ENCODE results near the gene PEX14. TPM values are rescaled to one million over a fixed set of nuclear protein-coding genes. Genes with fewer than 3 reads are reported as not detected.

The PEX14 gene
- total RNA-seq, 2 donors from 2014 or later, result 19.5 to 29.3 TPM

DNA sequence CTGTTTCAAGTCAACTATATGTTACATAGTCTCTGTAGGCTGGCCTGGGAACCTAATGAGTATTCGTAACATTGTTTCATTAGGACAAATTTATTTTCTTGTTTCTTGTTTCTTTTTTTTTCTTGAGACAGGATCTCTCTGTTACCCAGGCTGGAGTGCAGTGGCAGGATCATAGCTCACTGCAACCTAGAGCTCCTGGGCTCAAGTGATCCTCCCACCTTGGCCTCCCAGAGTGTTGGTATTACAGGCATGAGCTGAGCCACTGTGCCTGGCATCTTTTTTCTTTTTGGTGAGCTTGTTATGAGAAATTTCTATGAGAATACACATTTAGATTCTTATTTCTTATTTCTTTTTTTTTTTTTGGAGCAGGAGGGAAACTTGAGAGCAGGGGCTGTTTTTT, 37.7 kb upstream of the PEX14 start:
- TF ChIP-seq, protein P1, sequence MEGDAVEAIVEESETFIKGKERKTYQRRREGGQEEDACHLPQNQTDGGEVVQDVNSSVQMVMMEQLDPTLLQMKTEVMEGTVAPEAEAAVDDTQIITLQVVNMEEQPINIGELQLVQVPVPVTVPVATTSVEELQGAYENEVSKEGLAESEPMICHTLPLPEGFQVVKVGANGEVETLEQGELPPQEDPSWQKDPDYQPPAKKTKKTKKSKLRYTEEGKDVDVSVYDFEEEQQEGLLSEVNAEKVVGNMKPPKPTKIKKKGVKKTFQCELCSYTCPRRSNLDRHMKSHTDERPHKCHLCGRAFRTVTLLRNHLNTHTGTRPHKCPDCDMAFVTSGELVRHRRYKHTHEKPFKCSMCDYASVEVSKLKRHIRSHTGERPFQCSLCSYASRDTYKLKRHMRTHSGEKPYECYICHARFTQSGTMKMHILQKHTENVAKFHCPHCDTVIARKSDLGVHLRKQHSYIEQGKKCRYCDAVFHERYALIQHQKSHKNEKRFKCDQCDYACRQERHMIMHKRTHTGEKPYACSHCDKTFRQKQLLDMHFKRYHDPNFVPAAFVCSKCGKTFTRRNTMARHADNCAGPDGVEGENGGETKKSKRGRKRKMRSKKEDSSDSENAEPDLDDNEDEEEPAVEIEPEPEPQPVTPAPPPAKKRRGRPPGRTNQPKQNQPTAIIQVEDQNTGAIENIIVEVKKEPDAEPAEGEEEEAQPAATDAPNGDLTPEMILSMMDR (IDR thresholded peaks at IDR 0.05), result no peak
- Histone ChIP-seq H3K9me3 (no peaks in the 10 kb centered on the region), H3K27ac (no peak overlapping the region), H3K4me1 (no peaks in the 10 kb centered on the region), H3K27me3 (no peaks in the 10 kb centered on the region), H3K4me3 (no peak overlapping the region), H3K36me3 (no peaks in the 10 kb centered on the region), H3K9ac (ENCODE audit: low read depth in 2 of 2, low read length in 2 of 2) (no peak overlapping the region)
- intact Hi-C loops (cut with DNase I), result no loop called here
- no peak for DNase-seq

DNA sequence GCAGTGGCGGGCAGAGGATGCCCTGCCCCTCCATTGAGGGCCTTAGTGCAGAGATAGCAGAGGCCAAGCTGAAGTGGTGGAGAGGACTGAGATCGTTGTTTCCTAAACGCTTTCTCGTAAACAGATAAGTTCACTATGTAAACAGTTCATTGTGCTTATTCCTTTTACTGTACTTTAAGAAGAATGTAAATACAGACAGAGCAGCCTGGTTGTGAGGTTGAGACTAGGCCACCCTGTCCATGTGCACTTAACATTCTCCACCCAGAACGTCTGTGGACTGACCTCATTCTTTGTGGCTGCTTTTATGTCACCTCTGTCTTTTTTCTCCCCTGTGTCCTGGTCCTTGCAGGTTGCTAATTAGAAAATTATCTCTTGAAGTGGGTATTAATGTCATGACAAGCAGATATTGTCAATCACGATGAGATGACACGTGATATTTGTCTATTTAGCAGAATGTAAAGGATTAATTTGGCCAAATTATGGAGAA, 36.0 kb upstream of the PEX14 start:
- no peaks in the 10 kb centered on the region for H3K9me3 ChIP-seq
- DNase-seq, result no peak
- H3K9ac ChIP-seq (ENCODE audit: low read depth in 2 of 2, low read length in 2 of 2), result no peak overlapping the region
- TF ChIP-seq, protein P1 (IDR thresholded peaks at IDR 0.05), result no peak
- H3K36me3 ChIP-seq, result no peaks in the 10 kb centered on the region
- no peaks in the 10 kb centered on the region for H3K4me1 ChIP-seq
- H3K27ac ChIP-seq, result no peak overlapping the region
- intact Hi-C loops (cut with DNase I), result no loop called here
- no peaks in the 10 kb centered on the region for H3K27me3 ChIP-seq
- H3K4me3 ChIP-seq, result no peak overlapping the region

DNA sequence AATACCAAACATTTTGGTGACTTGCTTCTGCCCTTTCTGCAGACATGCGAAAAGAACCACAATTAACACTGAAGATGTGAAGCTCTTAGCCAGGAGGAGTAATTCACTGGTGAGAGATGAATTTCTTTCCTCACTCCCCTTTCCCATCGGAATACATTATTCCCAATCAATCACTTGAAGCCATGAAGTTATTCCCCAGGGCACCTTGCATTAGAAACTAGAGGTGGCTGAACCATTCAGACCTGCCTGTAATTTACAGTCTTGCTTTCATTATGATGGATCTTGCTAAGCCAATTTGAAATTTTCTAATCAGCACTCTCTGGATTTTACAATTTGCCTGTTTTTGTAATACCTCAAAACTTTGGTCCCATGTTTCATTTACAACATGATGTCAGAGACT, 34.4 kb upstream of the PEX14 start:
- H3K4me1 ChIP-seq, result no peaks in the 10 kb centered on the region
- H3K36me3 ChIP-seq, result no peaks in the 10 kb centered on the region
- no peaks in the 10 kb centered on the region for H3K9me3 ChIP-seq
- intact Hi-C loops (cut with DNase I), result no loop called here
- DNase-seq, result no peak
- TF ChIP-seq, protein P1 (IDR thresholded peaks at IDR 0.05), result no peak
- H3K27ac ChIP-seq, result no peak overlapping the region
- H3K27me3 ChIP-seq, result no peaks in the 10 kb centered on the region
- no peak overlapping the region for H3K9ac ChIP-seq (ENCODE audit: low read depth in 2 of 2, low read length in 2 of 2)
- H3K4me3 ChIP-seq, result no peak overlapping the region

DNA sequence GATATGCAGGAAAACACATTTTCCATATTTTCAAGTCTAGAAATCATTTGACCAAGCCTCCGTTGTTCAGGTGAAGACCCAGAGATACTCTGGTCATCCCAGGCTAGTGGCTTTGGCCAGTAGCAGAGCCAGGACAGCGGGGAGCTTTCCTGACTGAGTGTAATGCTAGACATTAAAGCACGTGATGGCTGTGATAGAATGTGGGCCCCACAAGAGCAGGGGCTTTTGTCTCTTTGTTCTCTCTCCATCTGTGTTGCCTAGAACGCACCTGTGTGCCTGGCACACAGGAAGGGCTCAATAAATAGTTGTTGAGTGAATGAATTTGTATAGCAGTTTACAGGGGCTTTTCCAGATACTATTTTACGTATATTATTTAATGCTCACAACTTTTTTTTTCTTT, 34.0 kb upstream of the PEX14 start:
- no peaks in the 10 kb centered on the region for H3K27me3 ChIP-seq
- no peak overlapping the region for H3K9ac ChIP-seq (ENCODE audit: low read depth in 2 of 2, low read length in 2 of 2)
- DNase-seq, result no peak
- H3K4me1 ChIP-seq, result no peaks in the 10 kb centered on the region
- no peaks in the 10 kb centered on the region for H3K9me3 ChIP-seq
- no peak overlapping the region for H3K27ac ChIP-seq
- intact Hi-C loops (cut with DNase I), result no loop called here
- TF ChIP-seq, protein P1 (IDR thresholded peaks at IDR 0.05), result no peak
- no peaks in the 10 kb centered on the region for H3K36me3 ChIP-seq
- H3K4me3 ChIP-seq, result no peak overlapping the region

DNA sequence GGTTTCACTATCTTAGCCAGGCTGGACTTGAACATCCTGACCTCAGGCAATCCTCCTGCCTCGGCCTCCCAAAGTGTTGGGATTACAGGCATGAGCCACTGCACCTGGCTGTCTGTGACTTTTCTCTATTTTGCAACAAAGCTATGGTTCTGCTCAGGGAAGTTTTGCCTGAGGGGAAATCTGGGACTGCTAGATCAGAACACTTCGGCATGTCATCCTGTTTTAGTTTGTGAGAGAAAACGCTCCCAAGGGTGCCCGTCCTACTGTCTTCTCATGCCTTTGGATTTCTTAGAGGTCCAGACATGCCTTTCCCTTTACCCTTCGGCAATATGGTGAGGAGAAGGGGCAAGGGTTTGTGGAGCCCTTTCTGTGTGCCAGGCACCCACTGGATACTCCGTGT, 30.5 kb upstream of the PEX14 start:
- Histone ChIP-seq H3K9ac (ENCODE audit: low read depth in 2 of 2, low read length in 2 of 2) (no peak overlapping the region), H3K27me3 (no peaks in the 10 kb centered on the region), H3K4me1 (no peaks in the 10 kb centered on the region), H3K9me3 (no peaks in the 10 kb centered on the region), H3K27ac (no peak overlapping the region), H3K36me3 (no peaks in the 10 kb centered on the region), H3K4me3 (no peak overlapping the region)
- no peak for DNase-seq
- TF ChIP-seq, protein P1 (IDR thresholded peaks at IDR 0.05), result no peak
- intact Hi-C loops (cut with DNase I), result no loop called here

All from colonic mucosa (tissue), 4 donors.